Upper lobe of left lung (tissue), 4 donors: Measurements from ENCODE around the gene PSAPL1.

ENCODE experiments used
- CTCF ChIP-seq, 6 experiments: fragments of 450-650 bp in 4 of 6; fragments of 200-600 bp in 2 of 6; sonication (generic) in 2 of 6; IDR thresholded peaks; one replicate each; pipeline ENCODE4 v1.5.1; 2016 to 2019; ENCODE audit warnings: antibody characterized with exemption in 6 of 6
- EP300 ChIP-seq, 4 donors: sonication (generic); formaldehyde crosslinking; IDR thresholded peaks; one replicate each; pipeline ENCODE4 v1.5.1; 2017; ENCODE audit warnings: antibody characterized with exemption in 4 of 4, control low read depth in 2 of 4
- POLR2A ChIP-seq, 4 donors: fragments of 450-650 bp; IDR thresholded peaks; one replicate each; pipeline ENCODE4 v1.5.1; 2016 to 2017; ENCODE audit warnings: antibody characterized with exemption in 4 of 4, mild to moderate bottlenecking in 2 of 4
- POLR2AphosphoS5 ChIP-seq, 2 donors: sonication (generic); formaldehyde crosslinking; IDR thresholded peaks; one replicate each; pipeline ENCODE4 v1.5.1; 2017; ENCODE audit warnings: antibody characterized with exemption in 2 of 2

DNA sequence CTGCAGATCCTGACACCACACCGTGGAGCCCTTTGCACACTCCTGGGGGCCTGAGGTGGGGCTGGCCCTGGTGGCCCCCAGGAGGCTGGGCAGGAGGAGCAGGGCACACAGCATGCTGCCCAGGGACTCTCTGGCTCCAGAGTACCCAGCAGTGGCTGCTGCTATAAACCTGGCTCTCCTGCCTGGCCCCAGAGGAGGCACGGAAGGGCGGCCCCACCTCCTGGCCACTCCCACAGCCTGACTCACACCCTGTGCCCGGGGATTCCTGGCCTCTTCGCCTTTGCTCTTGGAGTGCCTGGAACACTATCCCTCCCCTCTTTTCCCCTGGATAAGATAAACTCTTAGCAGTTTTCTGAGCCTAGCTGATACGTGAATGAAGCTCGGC is at the start of gene PSAPL1:
- no peak for TF ChIP-seq POLR2A (IDR thresholded peaks at IDR 0.05)
- TF ChIP-seq POLR2AphosphoS5 (IDR thresholded peaks at IDR 0.05) = no peak
- no peak for TF ChIP-seq CTCF (IDR thresholded peaks at IDR 0.05)
- no peak for TF ChIP-seq EP300 (IDR thresholded peaks at IDR 0.05)
